ENCODE results near the gene PELI3. TPM values are rescaled to one million over a fixed set of nuclear protein-coding genes. Genes with fewer than 3 reads are reported as not detected.
A peak's percentile ranks its signal among the peaks of the same experiment; 100 is the strongest.
"Not testable (repeated sequence)": the region's sequence is repeated elsewhere in the genome, so short reads cannot be mapped to it uniquely, and the experiment has no call there.

PELI3 gene
- 4.9 TPM for polyA plus RNA-seq (ENCODE audit: insufficient read length)
- long read RNA-seq, donor 1, partial matches to known transcripts: 0 of 4 reads
- long read RNA-seq, donor 1, other reads (novel, unspliced or antisense): 0 of 4 reads
- long read RNA-seq, donor 2: 0 reads
- long read RNA-seq, donor 3: 0 reads
- long read RNA-seq, donor 4: 0 reads
- long read RNA-seq, donor 5, partial matches to known transcripts: 0 of 2 reads
- long read RNA-seq, donor 5, other reads (novel, unspliced or antisense): 0 of 2 reads
- long read RNA-seq, donor 6, partial matches to known transcripts: 0 of 4 reads
- long read RNA-seq, donor 6, other reads (novel, unspliced or antisense): 0 of 4 reads
- long read RNA-seq, donor 7, partial matches to known transcripts: 0 of 2 reads
- long read RNA-seq, donor 7, other reads (novel, unspliced or antisense): 0 of 2 reads
- long read RNA-seq, donor 8, partial matches to known transcripts: 0 of 1 reads
- long read RNA-seq, donor 8, other reads (novel, unspliced or antisense): 0 of 1 reads

GRCh38 chr11:66466225-66467033 lies at the start of gene PELI3:
Gene PELI3 (plus strand): TSS chr11:66466905. CDS start chr11:66468129, 1,224 bp downstream.
- peak; percentile 93 for DNase-seq

GRCh38 chr11:66417000-66417399 lies 49.7 kb upstream of the PELI3 start:
- DNase-seq: no peak

GRCh38 chr11:66418168-66418985 lies 48.3 kb upstream of the PELI3 start:
- DNase-seq: peak; percentile 79

GRCh38 chr11:66418986-66419308 lies 47.8 kb upstream of the PELI3 start:
- DNase-seq: no peak

GRCh38 chr11:66419825-66420224 lies 46.9 kb upstream of the PELI3 start:
- no peak for DNase-seq

GRCh38 chr11:66420671-66421476 lies 45.8 kb upstream of the PELI3 start, which contains the start of gene NPAS4:
Gene NPAS4 (plus strand): TSS chr11:66421035. CDS start chr11:66421180, 145 bp downstream.
- DNase-seq: no peak

- peak; percentile 91 for DNase-seq
Measured at GRCh38 chr11:66421492-66422205, 45.1 kb upstream of the PELI3 start.

- DNase-seq: no peak
Measured at GRCh38 chr11:66426314-66426713, 40.4 kb upstream of the PELI3 start.

GRCh38 chr11:66428933-66429332 lies 37.8 kb upstream of the PELI3 start:
- no peak for DNase-seq

GRCh38 chr11:66429983-66430602 lies 36.6 kb upstream of the PELI3 start:
- peak; percentile 50 for DNase-seq

- DNase-seq: not testable (repeated sequence)
Measured at GRCh38 chr11:66431287-66431686, 35.4 kb upstream of the PELI3 start.

GRCh38 chr11:66431871-66432329 lies 34.8 kb upstream of the PELI3 start:
- not testable (repeated sequence) for DNase-seq

GRCh38 chr11:66432597-66432996 lies 34.1 kb upstream of the PELI3 start:
- DNase-seq: no peak

GRCh38 chr11:66437979-66438503 lies 28.7 kb upstream of the PELI3 start:
- DNase-seq: no peak

GRCh38 chr11:66438504-66439466 lies 27.9 kb upstream of the PELI3 start, which contains the start of gene MRPL11:
Gene MRPL11 (minus strand): TSS chr11:66438848. CDS start chr11:66438754, 94 bp downstream.
- DNase-seq: peak; percentile 96

GRCh38 chr11:66440101-66440939 lies 26.4 kb upstream of the PELI3 start:
- not testable (repeated sequence) for DNase-seq

- not testable (repeated sequence) for DNase-seq
Measured at GRCh38 chr11:66440940-66441282, 25.8 kb upstream of the PELI3 start.

Data from left kidney (tissue), 8 donors.